A549 (cell line): ENCODE results near the gene HS6ST3. TPM values are rescaled to one million over a fixed set of nuclear protein-coding genes. Genes with fewer than 3 reads are reported as not detected.

Experiments
- ATAC-seq, 2 experiments: fragments of 200-7000 bp in 1 of 2; fragments of >200 bp in 1 of 2; cut with Nextera tagmentation in 1 of 2; cut with Tn5 transposase in 1 of 2; 3 replicates each; pipeline versions ENCODE4 v1.8.0 to v1.9.1; 2018 to 2020; ENCODE audit warnings: mild to moderate bottlenecking in 1 of 2, moderate library complexity in 1 of 2
- CTCF ChIA-PET: fragments of 300-600 bp; sonication (Branson Sonifier 250); formaldehyde crosslinking; extraction: SDS; loops from one replicate; lab custom pipeline; 2021; ENCODE audit warnings: antibody characterized with exemption, inconsistent platforms; lab: Yijun Ruan, JAX
- POLR2A ChIA-PET: fragments of 350-600 bp; formaldehyde crosslinking; extraction: SDS; loops from one replicate; lab custom pipeline; 2021; ENCODE audit warnings: antibody characterized with exemption, inconsistent platforms; lab: Yijun Ruan, JAX
- DNase-seq, 2 experiments: peaks; one replicate each; pipeline versions ENCODE4 v3.0.0 to v3.0.0-alpha.2; 2011 to 2016; ENCODE audit warnings: low read depth in 1 of 2, low spot score in 1 of 2
- FAIRE-seq: peaks from 2 replicates; lab custom pipeline; 2011; peaks lifted over from hg19 to GRCh38; lab: Jason Lieb, UNC
- H3K27ac ChIP-seq, 2 experiments: fragments of >200 bp; sonication (Bioruptor Twin); formaldehyde crosslinking; 3 replicates each; pipeline ENCODE4 v1.5.1; 2016 to 2017
- H3K4me1 ChIP-seq: fragments of >200 bp; sonication (Bioruptor Twin); formaldehyde crosslinking; 3 replicates; pipeline ENCODE4 v1.6.1; 2016
- H3K4me2 ChIP-seq: fragments of >200 bp; sonication (Bioruptor Twin); formaldehyde crosslinking; 3 replicates; pipeline ENCODE4 v1.6.1; 2016
- H3K4me3 ChIP-seq: fragments of >200 bp; sonication (Bioruptor Twin); formaldehyde crosslinking; 3 replicates; pipeline ENCODE4 v1.5.1; 2016
- H3K9me3 ChIP-seq: fragments of >200 bp; sonication (Bioruptor Twin); formaldehyde crosslinking; 3 replicates; pipeline ENCODE4 v1.6.1; 2016
- BHLHE40 ChIP-seq: IDR thresholded peaks from 2 replicates; pipeline ENCODE4 v1.6.1; 2012; ENCODE audit warnings: low read depth, low read length, inconsistent platforms
- EHF ChIP-seq: fragments of 250-450 bp; sonication (Bioruptor Pico); IDR thresholded peaks from 2 replicates; pipeline ENCODE4 v1.5.0; 2020; ENCODE audit warnings: mild to moderate bottlenecking
- GATA3 ChIP-seq: IDR thresholded peaks from 2 replicates; pipeline ENCODE4 v1.6.1; 2012; ENCODE audit warnings: borderline replicate concordance
- HOXB13 ChIP-seq: fragments of 250-450 bp; sonication (Bioruptor Pico); IDR thresholded peaks from 2 replicates; pipeline ENCODE4 v1.5.0; 2020; ENCODE audit warnings: low read depth, mild to moderate bottlenecking, moderate library complexity
- HOXB5 ChIP-seq: fragments of 250-450 bp; sonication (Bioruptor Pico); IDR thresholded peaks from 2 replicates; pipeline ENCODE4 v1.5.0; 2020; ENCODE audit warnings: mild to moderate bottlenecking, moderate library complexity
- MAFK ChIP-seq: fragments of 450-650 bp; IDR thresholded peaks from 2 replicates; pipeline ENCODE4 v1.6.1; 2014; ENCODE audit not compliant: partially characterized antibody
- MYC ChIP-seq: IDR thresholded peaks from 2 replicates; pipeline ENCODE4 v1.6.1; 2012; ENCODE audit warnings: mild to moderate bottlenecking, inconsistent platforms, low read length, improper control_type of control experiment, borderline replicate concordance
- NFE2L2 ChIP-seq: fragments of 150-350 bp; conservative IDR thresholded peaks from 2 replicates; pipeline ENCODE4 v1.6.1; 2014; ENCODE audit warnings: low read length
- POLR2AphosphoS2 ChIP-seq: conservative IDR thresholded peaks from 2 replicates; pipeline ENCODE4 v1.6.1; 2012; ENCODE audit warnings: low read length, improper control_type of control experiment, inconsistent platforms
- RARB ChIP-seq: fragments of 250-450 bp; sonication (Bioruptor Pico); IDR thresholded peaks from 2 replicates; pipeline ENCODE4 v1.8.0; 2021; ENCODE audit warnings: mild to moderate bottlenecking, moderate library complexity
- RNF2 ChIP-seq: fragments of 200-600 bp; sonication (generic); IDR thresholded peaks from 2 replicates; pipeline ENCODE4 v1.6.1; 2016; ENCODE audit warnings: low read depth, mild to moderate bottlenecking, antibody characterized with exemption, moderate library complexity, borderline replicate concordance
- SMC3 ChIP-seq: fragments of >200 bp; sonication (Bioruptor Twin); formaldehyde crosslinking; IDR thresholded peaks from 3 replicates; pipeline ENCODE4 v1.6.1; 2018; ENCODE audit warnings: inconsistent platforms
- TFCP2L1 ChIP-seq: fragments of 250-450 bp; sonication (Bioruptor Pico); IDR thresholded peaks from 2 replicates; pipeline ENCODE4 v1.5.0; 2021; ENCODE audit warnings: mild to moderate bottlenecking
- ZC3H11A ChIP-seq: fragments of 450-650 bp; IDR thresholded peaks from 2 replicates; pipeline ENCODE4 v1.6.1; 2014; ENCODE audit warnings: antibody characterized with exemption, mild to moderate bottlenecking
- WGBS: methylation state at CpG from one replicate; pipeline ENCODE4 v1.1.6; 2017; ENCODE audit errors: missing lambda C conversion rate; 5-methylcytosine and 5-hydroxymethylcytosine counted together
- polyA plus RNA-seq, 4 experiments: library from polyadenylated mRNA; depleted of rRNA in 3 of 4; stranded (reverse); fragments of >200 nt; fragmentation: RNase III in 1 of 4; extraction: RNeasy Plus Mini Kit Qiagen cat#74134 plus additional on column Dnase treatment in 1 of 4; gene quantifications; 2 replicates in 3 of 4; 3 replicates in 1 of 4; pipeline ENCODE4 v1.2.3, GENCODE V29; 2011 to 2017
- TF ChIP-seq, protein P1 (sequence below): fragments of 250-450 bp; sonication (Bioruptor Pico); IDR thresholded peaks from 2 replicates; pipeline ENCODE4 v1.5.0; 2021; ENCODE audit warnings: mild to moderate bottlenecking, moderate library complexity, borderline replicate concordance
- TF ChIP-seq, protein P2 (sequence below): fragments of >200 bp; sonication (Bioruptor Twin); formaldehyde crosslinking; IDR thresholded peaks from 3 replicates; pipeline ENCODE4 v1.6.1; 2016
- TF ChIP-seq, protein P3 (sequence below): IDR thresholded peaks from 2 replicates; pipeline ENCODE4 v1.6.1; 2012
- TF ChIP-seq, protein P4 (sequence below): fragments of 150-350 bp; IDR thresholded peaks from 2 replicates; pipeline ENCODE4 v1.6.1; 2014; ENCODE audit warnings: low read depth, mild to moderate bottlenecking, low read length
- TF ChIP-seq, protein P5 (sequence below): fragments of 250-450 bp; sonication (Bioruptor Pico); IDR thresholded peaks from 2 replicates; pipeline ENCODE4 v1.5.0; 2020; ENCODE audit warnings: low read depth, mild to moderate bottlenecking, moderate library complexity
- TF ChIP-seq, protein P6 (sequence below): fragments of >200 bp; sonication (Bioruptor Twin); formaldehyde crosslinking; IDR thresholded peaks from 3 replicates; pipeline ENCODE4 v1.5.1; 2016

Gene HS6ST3
- polyA plus RNA-seq, 2 of the 4 experiments (the other 2 are of a cell fraction), result not detected

DNA sequence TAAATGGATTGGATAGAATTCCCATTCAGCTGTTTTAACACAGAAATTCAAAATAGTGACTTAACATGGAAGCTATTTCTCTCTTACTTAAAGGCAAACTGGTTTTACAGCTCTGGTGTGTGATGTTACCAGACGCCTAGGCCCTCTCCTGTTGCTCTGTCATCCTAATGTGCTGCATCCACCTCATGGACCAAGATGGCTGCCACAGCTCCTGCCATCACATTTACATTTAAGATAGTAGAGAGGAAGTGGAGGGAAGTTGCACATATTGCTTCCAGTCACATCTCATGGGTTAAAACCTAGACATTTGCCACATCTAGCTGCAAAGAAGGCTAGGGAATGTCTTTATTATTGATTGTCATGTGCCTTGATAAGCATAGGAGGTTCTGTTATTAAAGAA is 746.8 kb downstream of the HS6ST3 start:
- Histone ChIP-seq H3K4me3 (no peak overlapping the region), H3K9me3 (no peaks in the 10 kb centered on the region), H3K4me2 (no peak overlapping the region), H3K27ac (no peak overlapping the region), H3K4me1 (no peaks in the 10 kb centered on the region)
- CTCF ChIA-PET, result no interaction called here
- no peak for DNase-seq
- POLR2A ChIA-PET, result no interaction called here
- WGBS, result 0% methylated on average over 1 of the region's 1 CpG
- no peak for TF ChIP-seq RNF2
- TF ChIP-seq HOXB13 (CRISPR knock-in tag), result no peak
- no peak for TF ChIP-seq POLR2AphosphoS2
- TF ChIP-seq SMC3, result no peak
- no peak for TF ChIP-seq NFE2L2
- TF ChIP-seq TFCP2L1 (CRISPR knock-in tag), result no peak
- TF ChIP-seq EHF (CRISPR knock-in tag), result no peak
- no peak for TF ChIP-seq ZC3H11A
- TF ChIP-seq BHLHE40, result no peak
- no peak for TF ChIP-seq MAFK
- TF ChIP-seq GATA3, result no peak
- no peak for TF ChIP-seq MYC
- TF ChIP-seq, protein P1, sequence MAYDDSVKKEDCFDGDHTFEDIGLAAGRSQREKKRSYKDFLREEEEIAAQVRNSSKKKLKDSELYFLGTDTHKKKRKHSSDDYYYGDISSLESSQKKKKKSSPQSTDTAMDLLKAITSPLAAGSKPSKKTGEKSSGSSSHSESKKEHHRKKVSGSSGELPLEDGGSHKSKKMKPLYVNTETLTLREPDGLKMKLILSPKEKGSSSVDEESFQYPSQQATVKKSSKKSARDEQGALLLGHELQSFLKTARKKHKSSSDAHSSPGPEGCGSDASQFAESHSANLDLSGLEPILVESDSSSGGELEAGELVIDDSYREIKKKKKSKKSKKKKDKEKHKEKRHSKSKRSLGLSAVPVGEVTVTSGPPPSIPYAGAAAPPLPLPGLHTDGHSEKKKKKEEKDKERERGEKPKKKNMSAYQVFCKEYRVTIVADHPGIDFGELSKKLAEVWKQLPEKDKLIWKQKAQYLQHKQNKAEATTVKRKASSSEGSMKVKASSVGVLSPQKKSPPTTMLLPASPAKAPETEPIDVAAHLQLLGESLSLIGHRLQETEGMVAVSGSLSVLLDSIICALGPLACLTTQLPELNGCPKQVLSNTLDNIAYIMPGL (CRISPR knock-in tag), result no peak
- TF ChIP-seq RARB (CRISPR knock-in tag), result no peak
- TF ChIP-seq, protein P2, sequence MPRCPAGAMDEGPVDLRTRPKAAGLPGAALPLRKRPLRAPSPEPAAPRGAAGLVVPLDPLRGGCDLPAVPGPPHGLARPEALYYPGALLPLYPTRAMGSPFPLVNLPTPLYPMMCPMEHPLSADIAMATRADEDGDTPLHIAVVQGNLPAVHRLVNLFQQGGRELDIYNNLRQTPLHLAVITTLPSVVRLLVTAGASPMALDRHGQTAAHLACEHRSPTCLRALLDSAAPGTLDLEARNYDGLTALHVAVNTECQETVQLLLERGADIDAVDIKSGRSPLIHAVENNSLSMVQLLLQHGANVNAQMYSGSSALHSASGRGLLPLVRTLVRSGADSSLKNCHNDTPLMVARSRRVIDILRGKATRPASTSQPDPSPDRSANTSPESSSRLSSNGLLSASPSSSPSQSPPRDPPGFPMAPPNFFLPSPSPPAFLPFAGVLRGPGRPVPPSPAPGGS, result no peak
- FAIRE-seq, result no peak
- ATAC-seq, result no peak

DNA sequence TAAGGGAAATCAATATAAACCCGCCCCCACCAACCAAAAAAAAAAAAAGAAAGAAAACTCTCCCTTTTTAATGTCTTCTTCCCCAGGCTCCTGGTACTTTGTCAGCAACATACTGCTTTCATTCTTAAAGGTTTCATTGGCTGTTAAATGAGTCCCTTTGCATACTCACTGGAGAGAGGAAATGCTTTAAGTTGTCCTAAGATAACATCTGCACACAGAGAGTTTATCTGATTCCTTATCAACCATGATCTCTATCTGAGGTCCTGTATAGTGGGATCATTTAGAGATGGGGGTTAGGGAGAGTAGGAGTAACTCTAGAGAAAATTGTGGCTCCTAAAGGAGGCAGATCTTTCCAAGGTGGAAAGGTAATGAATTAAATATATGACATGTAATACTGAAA is 747.9 kb downstream of the HS6ST3 start:
- ChIA-PET CTCF (no interaction called here), POLR2A (no interaction called here)
- TF ChIP-seq, protein P1 (CRISPR knock-in tag), result no peak
- TF ChIP-seq, protein P2, result no peak
- no peak for TF ChIP-seq TFCP2L1 (CRISPR knock-in tag)
- TF ChIP-seq HOXB5 (CRISPR knock-in tag), result no peak
- TF ChIP-seq, protein P3, sequence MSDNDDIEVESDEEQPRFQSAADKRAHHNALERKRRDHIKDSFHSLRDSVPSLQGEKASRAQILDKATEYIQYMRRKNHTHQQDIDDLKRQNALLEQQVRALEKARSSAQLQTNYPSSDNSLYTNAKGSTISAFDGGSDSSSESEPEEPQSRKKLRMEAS, result no peak
- TF ChIP-seq, protein P4, sequence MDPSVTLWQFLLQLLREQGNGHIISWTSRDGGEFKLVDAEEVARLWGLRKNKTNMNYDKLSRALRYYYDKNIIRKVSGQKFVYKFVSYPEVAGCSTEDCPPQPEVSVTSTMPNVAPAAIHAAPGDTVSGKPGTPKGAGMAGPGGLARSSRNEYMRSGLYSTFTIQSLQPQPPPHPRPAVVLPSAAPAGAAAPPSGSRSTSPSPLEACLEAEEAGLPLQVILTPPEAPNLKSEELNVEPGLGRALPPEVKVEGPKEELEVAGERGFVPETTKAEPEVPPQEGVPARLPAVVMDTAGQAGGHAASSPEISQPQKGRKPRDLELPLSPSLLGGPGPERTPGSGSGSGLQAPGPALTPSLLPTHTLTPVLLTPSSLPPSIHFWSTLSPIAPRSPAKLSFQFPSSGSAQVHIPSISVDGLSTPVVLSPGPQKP, result no peak
- TF ChIP-seq, protein P5, sequence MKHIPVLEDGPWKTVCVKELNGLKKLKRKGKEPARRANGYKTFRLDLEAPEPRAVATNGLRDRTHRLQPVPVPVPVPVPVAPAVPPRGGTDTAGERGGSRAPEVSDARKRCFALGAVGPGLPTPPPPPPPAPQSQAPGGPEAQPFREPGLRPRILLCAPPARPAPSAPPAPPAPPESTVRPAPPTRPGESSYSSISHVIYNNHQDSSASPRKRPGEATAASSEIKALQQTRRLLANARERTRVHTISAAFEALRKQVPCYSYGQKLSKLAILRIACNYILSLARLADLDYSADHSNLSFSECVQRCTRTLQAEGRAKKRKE, result no peak
- TF ChIP-seq, protein P6, sequence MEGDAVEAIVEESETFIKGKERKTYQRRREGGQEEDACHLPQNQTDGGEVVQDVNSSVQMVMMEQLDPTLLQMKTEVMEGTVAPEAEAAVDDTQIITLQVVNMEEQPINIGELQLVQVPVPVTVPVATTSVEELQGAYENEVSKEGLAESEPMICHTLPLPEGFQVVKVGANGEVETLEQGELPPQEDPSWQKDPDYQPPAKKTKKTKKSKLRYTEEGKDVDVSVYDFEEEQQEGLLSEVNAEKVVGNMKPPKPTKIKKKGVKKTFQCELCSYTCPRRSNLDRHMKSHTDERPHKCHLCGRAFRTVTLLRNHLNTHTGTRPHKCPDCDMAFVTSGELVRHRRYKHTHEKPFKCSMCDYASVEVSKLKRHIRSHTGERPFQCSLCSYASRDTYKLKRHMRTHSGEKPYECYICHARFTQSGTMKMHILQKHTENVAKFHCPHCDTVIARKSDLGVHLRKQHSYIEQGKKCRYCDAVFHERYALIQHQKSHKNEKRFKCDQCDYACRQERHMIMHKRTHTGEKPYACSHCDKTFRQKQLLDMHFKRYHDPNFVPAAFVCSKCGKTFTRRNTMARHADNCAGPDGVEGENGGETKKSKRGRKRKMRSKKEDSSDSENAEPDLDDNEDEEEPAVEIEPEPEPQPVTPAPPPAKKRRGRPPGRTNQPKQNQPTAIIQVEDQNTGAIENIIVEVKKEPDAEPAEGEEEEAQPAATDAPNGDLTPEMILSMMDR, result no peak
- Histone ChIP-seq H3K4me3 (no peak overlapping the region), H3K4me1 (no peaks in the 10 kb centered on the region), H3K9me3 (no peaks in the 10 kb centered on the region), H3K27ac (no peak overlapping the region), H3K4me2 (no peak overlapping the region)
- ATAC-seq (no peak), DNase-seq (no peak), FAIRE-seq (no peak)
- 0% methylated on average over 1 of the region's 1 CpG for WGBS
